Measurements from ENCODE around the gene HSPB2.

- TF ChIP-seq RAD21 (IDR thresholded peaks at IDR 0.05; ENCODE audit: low read depth), result no peak
- TF ChIP-seq, protein P1, sequence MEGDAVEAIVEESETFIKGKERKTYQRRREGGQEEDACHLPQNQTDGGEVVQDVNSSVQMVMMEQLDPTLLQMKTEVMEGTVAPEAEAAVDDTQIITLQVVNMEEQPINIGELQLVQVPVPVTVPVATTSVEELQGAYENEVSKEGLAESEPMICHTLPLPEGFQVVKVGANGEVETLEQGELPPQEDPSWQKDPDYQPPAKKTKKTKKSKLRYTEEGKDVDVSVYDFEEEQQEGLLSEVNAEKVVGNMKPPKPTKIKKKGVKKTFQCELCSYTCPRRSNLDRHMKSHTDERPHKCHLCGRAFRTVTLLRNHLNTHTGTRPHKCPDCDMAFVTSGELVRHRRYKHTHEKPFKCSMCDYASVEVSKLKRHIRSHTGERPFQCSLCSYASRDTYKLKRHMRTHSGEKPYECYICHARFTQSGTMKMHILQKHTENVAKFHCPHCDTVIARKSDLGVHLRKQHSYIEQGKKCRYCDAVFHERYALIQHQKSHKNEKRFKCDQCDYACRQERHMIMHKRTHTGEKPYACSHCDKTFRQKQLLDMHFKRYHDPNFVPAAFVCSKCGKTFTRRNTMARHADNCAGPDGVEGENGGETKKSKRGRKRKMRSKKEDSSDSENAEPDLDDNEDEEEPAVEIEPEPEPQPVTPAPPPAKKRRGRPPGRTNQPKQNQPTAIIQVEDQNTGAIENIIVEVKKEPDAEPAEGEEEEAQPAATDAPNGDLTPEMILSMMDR (IDR thresholded peaks at IDR 0.05 in 2 of 3, conservative IDR thresholded peaks at IDR 0.05 in 1 of 3; ENCODE audit: borderline replicate concordance in 1 of 3, insufficient read depth in 1 of 3, low read depth in 2 of 3, low read length in 2 of 3), result no peak
- TF ChIP-seq JUND (IDR thresholded peaks at IDR 0.05), result 0 out of 2 replicates have a peak, but pooled peaks have one; percentile 5
- no peak for TF ChIP-seq ZNF274 (IDR thresholded peaks at IDR 0.05; ENCODE audit: low read depth, low read length)
- peak; percentile 34 for TF ChIP-seq YY1 (IDR thresholded peaks at IDR 0.05; ENCODE audit: extremely low read depth, insufficient replicate concordance, low read depth, low read length)
- no peak for TF ChIP-seq POLR2A (IDR thresholded peaks at IDR 0.05; ENCODE audit: borderline replicate concordance, extremely low read depth, insufficient read depth, insufficient read length)
- TF ChIP-seq ATF3 (IDR thresholded peaks at IDR 0.05), result no peak
- no peak for TF ChIP-seq EZH2phosphoT487 (IDR thresholded peaks at IDR 0.05; ENCODE audit: borderline replicate concordance)
- TF ChIP-seq TCF7L2 (IDR thresholded peaks at IDR 0.05; ENCODE audit: borderline replicate concordance, extremely low read depth, insufficient read depth, insufficient read length), result peak; percentile 41
- peak; percentile 56; the same call in 1 of the 2 replicates for TF ChIP-seq SP1 (IDR thresholded peaks at IDR 0.05; ENCODE audit: low read depth)
- TF ChIP-seq EGR1 (IDR thresholded peaks at IDR 0.05; ENCODE audit: low read depth), result no peak
Measured at GRCh38 chr11:111918390-111919256, 6.1 kb downstream of the HSPB2 start, which contains the start of gene C11orf52.
